SJCRH30 (cell line): Measurements from ENCODE around the gene GPS1. TPM values are rescaled to one million over a fixed set of nuclear protein-coding genes. Genes with fewer than 3 reads are reported as not detected.

Experiments used
- DNase-seq, 2 experiments: peaks; one replicate each; pipeline ENCODE4 v3.0.0-alpha.2; 2015 to 2020
- H3K27ac ChIP-seq: fragments of 250-450 bp; sonication (Bioruptor Pico); 2 replicates; pipeline ENCODE4 v1.5.1; 2020; ENCODE audit warnings: mild to moderate bottlenecking, moderate library complexity
- H3K27me3 ChIP-seq: fragments of 250-450 bp; sonication (Bioruptor Pico); 2 replicates; pipeline ENCODE4 v1.5.1; 2020; ENCODE audit warnings: mild to moderate bottlenecking, moderate library complexity
- H3K36me3 ChIP-seq: fragments of 250-450 bp; sonication (Bioruptor Pico); 2 replicates; pipeline ENCODE4 v1.5.1; 2020; ENCODE audit warnings: mild to moderate bottlenecking, moderate library complexity
- H3K4me1 ChIP-seq: fragments of 250-450 bp; sonication (Bioruptor Pico); 2 replicates; pipeline ENCODE4 v1.5.1; 2020; ENCODE audit warnings: mild to moderate bottlenecking, moderate library complexity
- H3K4me3 ChIP-seq: fragments of 250-450 bp; sonication (Bioruptor Pico); 2 replicates; pipeline ENCODE4 v1.5.1; 2020; ENCODE audit warnings: mild to moderate bottlenecking, moderate library complexity
- H3K9me3 ChIP-seq: fragments of 250-450 bp; sonication (Bioruptor Pico); replicated peaks from 2 replicates; pipeline ENCODE4 v1.5.1; 2020; ENCODE audit warnings: mild to moderate bottlenecking, moderate library complexity
- total RNA-seq: library from RNA; depleted of rRNA; stranded (reverse); fragments of >200 nt; shearing (Covaris generic); gene quantifications from 2 replicates; pipeline ENCODE4 v1.2.3, GENCODE V29; 2014; rRNA removed

GPS1 gene
- total RNA-seq = 168 and 176 TPM in 2 replicates

GRCh38 chr17:82051776-82052637, at the start of gene GPS1, which contains the start of gene RFNG:
Gene GPS1 (plus strand): TSS chr17:82051898. CDS start chr17:82051932, 34 bp downstream.
Gene RFNG (minus strand): TSS chr17:82051811. CDS start chr17:82051766, 45 bp downstream.
- H3K4me3 ChIP-seq = peak within 1 kb of the TSS; percentile 98
- DNase-seq = peak; percentile 83 to 86
- peaks cover 4% of the 10 kb centered on the region; the same call in 1 of the 2 replicates for H3K4me1 ChIP-seq
- H3K9me3 ChIP-seq = no peaks in the 10 kb centered on the region
- no peaks in the 10 kb centered on the region for H3K27me3 ChIP-seq
- H3K27ac ChIP-seq = no peak within 1 kb of the TSS
- H3K36me3 ChIP-seq = peaks cover 29% of the 10 kb centered on the region

GRCh38 chr17:82003411-82004381, 48.0 kb upstream of the GPS1 start:
- Histone ChIP-seq H3K27ac (peak overlapping the region; percentile 28), H3K4me3 (no peak overlapping the region), H3K36me3 (no peaks in the 10 kb centered on the region), H3K27me3 (no peaks in the 10 kb centered on the region), H3K4me1 (peaks cover 52% of the 10 kb centered on the region), H3K9me3 (no peaks in the 10 kb centered on the region)
- peak; percentile 90 to 93 for DNase-seq

- no peaks in the 10 kb centered on the region for H3K36me3 ChIP-seq
- peaks cover 52% of the 10 kb centered on the region for H3K4me1 ChIP-seq
- no peak overlapping the region for H3K4me3 ChIP-seq
- no peak for DNase-seq
- no peaks in the 10 kb centered on the region for H3K27me3 ChIP-seq
- no peak overlapping the region; the same call in 1 of the 2 replicates for H3K27ac ChIP-seq
- no peaks in the 10 kb centered on the region for H3K9me3 ChIP-seq
Measured at GRCh38 chr17:82004517-82005455, 46.9 kb upstream of the GPS1 start.

GRCh38 chr17:82005701-82006348, 45.9 kb upstream of the GPS1 start:
- no peak overlapping the region for H3K4me3 ChIP-seq
- no peaks in the 10 kb centered on the region for H3K27me3 ChIP-seq
- peaks cover 49% of the 10 kb centered on the region for H3K4me1 ChIP-seq
- H3K27ac ChIP-seq = no peak overlapping the region
- no peaks in the 10 kb centered on the region for H3K36me3 ChIP-seq
- no peak for DNase-seq
- H3K9me3 ChIP-seq = no peaks in the 10 kb centered on the region

GRCh38 chr17:82006468-82007227, 45.0 kb upstream of the GPS1 start:
- no peak for DNase-seq
- Histone ChIP-seq H3K36me3 (no peaks in the 10 kb centered on the region), H3K4me3 (no peak overlapping the region), H3K9me3 (no peaks in the 10 kb centered on the region), H3K27ac (no peak overlapping the region), H3K27me3 (no peaks in the 10 kb centered on the region), H3K4me1 (peaks cover 41% of the 10 kb centered on the region)

- no peak overlapping the region for H3K4me3 ChIP-seq
- no peak overlapping the region for H3K27ac ChIP-seq
- no peaks in the 10 kb centered on the region for H3K27me3 ChIP-seq
- no peak for DNase-seq
- H3K4me1 ChIP-seq = peaks cover 41% of the 10 kb centered on the region
- H3K36me3 ChIP-seq = no peaks in the 10 kb centered on the region
- no peaks in the 10 kb centered on the region for H3K9me3 ChIP-seq
Measured at GRCh38 chr17:82007228-82007494, 44.5 kb upstream of the GPS1 start.

- no peak overlapping the region for H3K4me3 ChIP-seq
- H3K4me1 ChIP-seq = peaks cover 41% of the 10 kb centered on the region
- H3K27ac ChIP-seq = no peak overlapping the region
- no peaks in the 10 kb centered on the region for H3K36me3 ChIP-seq
- peak; percentile 60 to 70 for DNase-seq
- no peaks in the 10 kb centered on the region for H3K27me3 ChIP-seq
- H3K9me3 ChIP-seq = no peaks in the 10 kb centered on the region
Measured at GRCh38 chr17:82007495-82008257, 44.0 kb upstream of the GPS1 start.

- no peak for DNase-seq
- Histone ChIP-seq H3K36me3 (no peaks in the 10 kb centered on the region), H3K4me1 (peaks cover 41% of the 10 kb centered on the region), H3K27ac (no peak overlapping the region), H3K9me3 (no peaks in the 10 kb centered on the region), H3K4me3 (no peak overlapping the region), H3K27me3 (no peaks in the 10 kb centered on the region)
Measured at GRCh38 chr17:82008258-82008940, 43.3 kb upstream of the GPS1 start.

GRCh38 chr17:82008941-82009405, 42.7 kb upstream of the GPS1 start:
- Histone ChIP-seq H3K9me3 (no peaks in the 10 kb centered on the region), H3K27ac (no peak overlapping the region), H3K4me3 (no peak overlapping the region), H3K36me3 (no peaks in the 10 kb centered on the region), H3K27me3 (no peaks in the 10 kb centered on the region), H3K4me1 (peaks cover 38% of the 10 kb centered on the region)
- DNase-seq = no peak

GRCh38 chr17:82009413-82009812, 42.3 kb upstream of the GPS1 start:
- Histone ChIP-seq H3K4me3 (no peak overlapping the region), H3K27ac (no peak overlapping the region), H3K4me1 (peaks cover 33% of the 10 kb centered on the region), H3K36me3 (no peaks in the 10 kb centered on the region), H3K27me3 (no peaks in the 10 kb centered on the region), H3K9me3 (no peaks in the 10 kb centered on the region)
- DNase-seq = no peak

GRCh38 chr17:82010575-82011525, 40.8 kb upstream of the GPS1 start:
- H3K36me3 ChIP-seq = no peaks in the 10 kb centered on the region
- H3K27me3 ChIP-seq = no peaks in the 10 kb centered on the region
- DNase-seq = no peak
- no peaks in the 10 kb centered on the region for H3K9me3 ChIP-seq
- no peak overlapping the region for H3K4me3 ChIP-seq
- H3K27ac ChIP-seq = no peak overlapping the region
- peaks cover 29% of the 10 kb centered on the region for H3K4me1 ChIP-seq
